Measurements from ENCODE around the gene ENPP7.
"Not testable (repeated sequence)": the region's sequence is repeated elsewhere in the genome, so short reads cannot be mapped to it uniquely, and the experiment has no call there.

ENPP7 gene

DNA sequence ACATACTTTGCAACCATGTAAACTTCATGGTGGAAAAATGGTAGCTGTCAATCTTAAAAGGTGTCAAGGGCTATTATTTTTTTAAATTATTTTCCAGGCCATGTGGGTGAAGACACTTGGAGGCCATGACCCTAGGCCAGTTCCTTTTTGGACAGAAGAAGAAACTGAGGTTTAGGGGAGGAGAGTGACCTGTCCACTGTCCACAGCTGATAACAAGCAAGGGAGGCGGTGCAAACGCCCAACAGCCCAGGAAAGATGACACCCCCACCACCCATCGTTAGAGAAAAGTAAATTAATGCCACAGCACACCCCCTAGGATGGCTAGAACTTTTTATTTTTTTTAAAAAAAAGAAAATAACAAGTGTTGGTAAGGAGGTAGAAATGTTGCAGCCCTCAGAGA is 19.2 kb downstream of the ENPP7 start:
- DNase-seq (ENCODE audit: insufficient read length, low spot score), result no peak
- FAIRE-seq, result no peak
- TF ChIP-seq, protein P1, sequence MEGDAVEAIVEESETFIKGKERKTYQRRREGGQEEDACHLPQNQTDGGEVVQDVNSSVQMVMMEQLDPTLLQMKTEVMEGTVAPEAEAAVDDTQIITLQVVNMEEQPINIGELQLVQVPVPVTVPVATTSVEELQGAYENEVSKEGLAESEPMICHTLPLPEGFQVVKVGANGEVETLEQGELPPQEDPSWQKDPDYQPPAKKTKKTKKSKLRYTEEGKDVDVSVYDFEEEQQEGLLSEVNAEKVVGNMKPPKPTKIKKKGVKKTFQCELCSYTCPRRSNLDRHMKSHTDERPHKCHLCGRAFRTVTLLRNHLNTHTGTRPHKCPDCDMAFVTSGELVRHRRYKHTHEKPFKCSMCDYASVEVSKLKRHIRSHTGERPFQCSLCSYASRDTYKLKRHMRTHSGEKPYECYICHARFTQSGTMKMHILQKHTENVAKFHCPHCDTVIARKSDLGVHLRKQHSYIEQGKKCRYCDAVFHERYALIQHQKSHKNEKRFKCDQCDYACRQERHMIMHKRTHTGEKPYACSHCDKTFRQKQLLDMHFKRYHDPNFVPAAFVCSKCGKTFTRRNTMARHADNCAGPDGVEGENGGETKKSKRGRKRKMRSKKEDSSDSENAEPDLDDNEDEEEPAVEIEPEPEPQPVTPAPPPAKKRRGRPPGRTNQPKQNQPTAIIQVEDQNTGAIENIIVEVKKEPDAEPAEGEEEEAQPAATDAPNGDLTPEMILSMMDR (IDR thresholded peaks at IDR 0.05; ENCODE audit: insufficient read depth, missing control alignments), result no peak

DNA sequence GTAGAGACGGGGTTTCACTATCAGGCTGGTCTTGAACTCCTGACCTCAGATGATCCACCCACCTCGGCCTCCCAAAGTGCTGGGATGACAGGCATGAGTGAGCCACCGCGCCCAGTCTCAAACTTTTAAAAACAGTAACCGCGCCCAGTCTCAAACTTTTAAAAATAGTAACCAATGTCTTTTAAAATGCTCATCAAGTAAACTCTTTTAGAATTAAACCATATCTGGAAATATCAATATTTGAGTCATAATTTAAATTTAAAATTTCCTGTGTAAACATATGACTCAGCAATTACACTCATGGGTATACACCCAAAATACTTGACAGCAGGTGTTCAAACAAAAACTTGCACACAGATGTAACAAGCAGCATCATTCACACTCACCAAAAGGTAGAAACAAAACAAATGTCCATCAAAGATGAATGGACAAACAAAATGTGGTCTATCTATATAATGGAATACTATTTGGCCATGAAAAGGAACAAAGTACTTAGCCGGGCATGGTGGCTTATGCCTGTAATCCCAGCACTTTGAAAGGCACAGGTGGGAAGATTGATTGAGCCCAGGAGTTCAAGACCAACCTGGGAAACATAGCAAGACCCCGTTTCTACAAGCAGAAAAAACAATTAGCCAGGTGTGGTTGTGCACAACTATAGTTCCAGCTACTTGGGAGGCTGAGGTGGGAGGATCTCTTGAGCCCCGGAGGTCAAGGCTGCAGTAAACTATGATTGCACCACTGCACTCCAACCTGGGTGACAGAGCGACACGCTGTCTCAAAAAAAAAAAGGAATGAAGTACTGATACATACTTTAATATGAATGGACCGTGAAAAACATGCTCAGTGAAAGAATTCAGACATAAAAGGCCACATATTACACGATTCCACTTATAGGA is 20.2 kb downstream of the ENPP7 start:
- DNase-seq (ENCODE audit: insufficient read length, low spot score), result no peak
- no peak for FAIRE-seq
- TF ChIP-seq, protein P1 (IDR thresholded peaks at IDR 0.05; ENCODE audit: insufficient read depth, missing control alignments), result no peak

DNA sequence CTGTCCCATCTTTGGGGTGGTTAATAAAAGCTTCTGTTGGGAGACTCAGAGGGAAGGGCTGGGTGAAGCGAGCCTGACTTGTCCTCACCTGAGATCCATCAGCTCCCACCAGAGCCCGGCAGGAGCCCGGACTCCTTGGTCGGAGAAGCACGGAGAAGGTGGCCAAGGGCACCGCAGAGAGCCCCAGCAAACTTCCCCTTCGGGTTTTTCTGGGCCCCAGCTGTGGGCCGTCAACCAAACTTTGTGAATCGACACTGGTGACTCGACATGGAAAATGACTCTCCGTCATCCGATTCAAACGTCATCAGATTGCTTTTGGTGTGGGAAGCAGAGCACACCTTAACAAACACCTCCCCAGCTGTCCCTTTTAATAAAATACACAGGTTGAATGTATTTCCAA is 21.4 kb downstream of the ENPP7 start:
- TF ChIP-seq, protein P1 (IDR thresholded peaks at IDR 0.05; ENCODE audit: insufficient read depth, missing control alignments), result no peak
- no peak for FAIRE-seq
- DNase-seq (ENCODE audit: insufficient read length, low spot score), result no peak

DNA sequence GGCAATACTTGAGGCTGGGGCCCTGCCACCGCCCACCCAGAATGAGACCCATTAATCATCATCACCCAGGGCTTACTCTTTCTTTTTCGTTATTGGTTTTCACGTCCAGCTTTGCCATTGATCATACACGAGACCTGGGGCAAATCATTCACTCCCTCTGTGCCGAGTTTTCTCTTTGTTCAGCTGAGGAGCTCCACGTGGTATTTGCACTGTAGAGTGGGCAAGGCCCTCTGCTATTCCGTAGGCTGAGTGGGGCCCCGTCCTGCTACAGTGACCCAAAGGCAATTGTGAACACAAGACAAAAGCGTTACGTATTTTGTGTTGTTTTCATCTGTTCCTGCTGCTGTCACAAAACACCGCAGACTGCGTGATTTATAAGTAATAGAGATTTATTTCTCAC is 23.6 kb downstream of the ENPP7 start:
- FAIRE-seq (no peak), DNase-seq (ENCODE audit: insufficient read length, low spot score) (no peak)
- TF ChIP-seq, protein P1 (IDR thresholded peaks at IDR 0.05; ENCODE audit: insufficient read depth, missing control alignments), result no peak

DNA sequence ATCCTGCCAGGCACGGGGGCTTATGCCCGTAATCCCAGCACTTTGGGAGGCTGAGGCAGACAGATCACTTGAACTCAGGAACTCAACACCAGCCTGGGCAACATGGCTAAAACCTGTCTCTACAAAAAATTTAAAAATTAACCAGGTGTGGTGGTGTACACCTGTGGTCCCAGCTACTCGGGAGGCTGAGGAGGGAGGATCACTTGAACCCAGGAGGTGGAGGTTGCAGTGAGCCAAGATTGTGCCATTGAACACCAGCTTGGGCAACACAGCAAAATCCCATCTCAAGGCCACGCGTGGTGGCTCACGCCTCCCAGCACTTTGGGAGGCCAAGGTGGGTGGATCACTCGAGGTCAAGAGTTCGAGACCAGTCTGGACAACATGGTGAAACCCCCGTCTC is 24.2 kb downstream of the ENPP7 start:
- FAIRE-seq; DNase-seq (ENCODE audit: insufficient read length, low spot score): not testable (repeated sequence)

DNA sequence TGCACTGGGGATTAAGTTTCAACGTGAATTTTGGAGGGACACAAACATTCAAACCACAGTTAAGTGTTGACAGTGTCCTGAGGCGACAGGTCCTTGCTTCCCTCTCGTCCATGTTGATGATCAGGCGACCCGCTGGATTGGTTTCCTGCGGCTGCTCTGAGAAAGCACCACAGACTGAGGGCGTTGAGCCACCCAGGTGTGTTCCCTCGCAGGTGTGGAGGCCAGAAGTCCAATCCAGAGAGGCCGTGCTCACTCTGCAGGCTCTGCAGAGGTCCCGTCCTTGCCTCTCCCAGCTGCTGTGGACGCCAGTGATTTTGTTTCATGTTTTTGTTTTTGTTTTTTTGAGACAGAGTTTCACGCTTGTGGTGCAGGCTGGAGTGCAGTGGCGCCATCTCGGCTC is 24.8 kb downstream of the ENPP7 start:
- no peak for DNase-seq (ENCODE audit: insufficient read length, low spot score)
- FAIRE-seq, result no peak
- TF ChIP-seq, protein P1 (IDR thresholded peaks at IDR 0.05; ENCODE audit: insufficient read depth, missing control alignments), result no peak

DNA sequence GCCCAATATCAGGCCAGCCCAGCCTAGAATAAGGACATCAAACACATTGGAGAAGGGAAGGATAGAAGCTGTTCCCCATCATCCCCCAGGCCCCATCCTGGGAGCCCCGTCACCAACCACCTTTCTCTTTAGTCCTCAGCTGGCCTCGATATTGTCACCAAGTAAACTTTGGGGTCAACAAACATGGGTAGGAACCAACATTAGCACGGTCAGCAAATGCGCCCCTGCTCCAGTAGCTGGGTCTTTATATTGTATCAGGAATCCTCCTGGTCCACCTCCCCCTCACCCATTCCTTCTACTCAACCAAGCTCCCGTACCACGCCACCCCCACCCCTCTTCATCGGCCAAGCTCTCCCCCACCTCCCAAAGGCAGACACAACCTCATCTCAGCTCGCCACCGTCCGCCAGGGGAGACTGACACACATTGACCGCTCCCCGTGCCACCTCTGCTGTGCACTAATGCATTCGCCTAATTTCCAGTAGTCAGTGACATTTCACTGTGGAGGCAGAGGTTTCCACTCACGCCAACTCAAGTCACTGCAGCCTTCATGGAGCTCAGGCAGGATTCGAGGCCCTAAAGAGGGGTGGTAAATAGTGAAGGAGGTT is 26.5 kb downstream of the ENPP7 start:
- TF ChIP-seq, protein P1 (IDR thresholded peaks at IDR 0.05; ENCODE audit: insufficient read depth, missing control alignments), result no peak
- FAIRE-seq (no peak), DNase-seq (ENCODE audit: insufficient read length, low spot score) (no peak)
